GM19328 (cell line): ENCODE measurements around the gene PARS2.
A peak's percentile ranks its signal among the peaks of the same experiment; 100 is the strongest.
"Not testable (repeated sequence)": the region's sequence is repeated elsewhere in the genome, so short reads cannot be mapped to it uniquely, and the experiment has no call there.

Experiments used
- ATAC-seq: cut with Tn5 transposase; IDR thresholded peaks from one replicate; pipeline ENCODE4 v1.9.1; 2021; ENCODE audit warnings: mild to moderate bottlenecking, moderate library complexity; ENCODE audit not compliant: unreplicated experiment

The PARS2 gene

DNA sequence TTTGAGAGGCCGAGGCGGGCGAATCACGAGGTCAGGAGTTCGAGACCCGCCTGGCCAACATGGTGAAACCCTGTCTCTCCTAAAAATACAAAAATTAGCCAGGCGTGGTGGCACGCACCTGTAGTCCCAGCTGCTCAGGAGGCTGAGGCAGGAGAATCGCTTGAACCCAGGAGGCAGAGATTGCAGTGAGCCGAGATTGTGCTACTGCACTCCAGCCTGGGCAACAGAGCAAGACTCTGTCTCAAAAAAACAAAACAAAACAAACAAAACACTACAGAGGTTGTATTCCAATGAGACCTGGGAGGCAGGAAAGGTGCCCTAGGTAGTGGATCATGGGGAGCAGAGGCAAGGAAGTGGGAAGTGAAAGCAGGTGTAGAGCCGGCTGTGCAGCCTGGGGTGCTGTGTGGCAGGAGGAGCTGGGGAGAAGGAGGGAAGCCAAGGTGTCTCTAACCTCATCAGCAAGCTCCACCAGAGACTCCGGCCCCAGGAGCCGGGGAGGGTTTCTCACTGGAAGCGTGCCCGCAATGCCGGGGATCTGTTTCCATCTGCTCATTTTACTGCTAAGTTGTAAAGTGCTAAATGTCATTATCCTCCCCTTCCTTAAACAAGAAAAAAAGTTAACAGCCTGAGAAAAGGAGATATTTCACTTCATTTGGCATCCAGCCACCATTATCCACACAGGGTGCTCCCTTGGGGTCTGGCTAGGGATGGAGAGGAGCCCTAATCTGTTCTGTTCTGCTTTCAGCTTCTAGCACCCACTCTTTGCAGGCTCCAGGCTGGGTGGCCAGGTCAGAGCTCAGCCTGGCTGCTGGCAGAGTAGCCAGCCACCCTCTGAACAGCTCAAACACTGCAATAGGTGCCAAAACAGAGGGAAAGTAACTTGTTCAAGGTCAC is 11.8 kb upstream of the PARS2 start:
- not testable (repeated sequence) for ATAC-seq

DNA sequence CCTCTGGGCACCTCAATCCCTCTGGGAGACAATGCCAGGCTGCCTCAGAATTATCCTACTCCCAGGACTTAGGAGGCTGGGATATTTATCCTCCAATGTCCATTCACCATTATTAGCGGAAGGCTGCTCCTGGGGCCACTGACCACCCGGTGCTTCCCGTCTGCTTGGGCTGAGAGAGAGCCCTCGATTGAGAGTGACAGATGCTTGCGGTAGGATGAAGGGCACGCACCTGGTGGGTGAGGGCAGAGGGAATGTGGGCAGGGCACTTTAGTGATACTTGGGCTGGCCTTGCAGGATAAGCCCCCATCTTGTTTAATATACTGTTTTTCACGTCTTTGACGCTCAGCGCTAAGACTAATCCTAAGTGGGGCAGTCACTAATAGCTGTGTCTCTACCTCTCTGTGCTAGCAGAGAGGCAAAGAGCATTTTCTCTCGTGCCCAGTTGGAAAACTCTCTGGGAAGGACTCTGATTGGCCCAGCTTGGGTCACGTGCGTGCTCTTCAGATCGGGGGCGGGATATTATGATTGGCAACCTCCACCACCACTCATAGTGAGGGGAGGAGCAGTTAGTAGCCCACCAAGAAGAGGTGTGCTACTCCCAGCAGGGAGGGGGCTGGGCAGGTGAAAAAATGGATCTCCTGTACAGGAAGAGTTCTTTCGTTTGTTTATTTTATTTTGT is 10.6 kb upstream of the PARS2 start:
- no peak for ATAC-seq

DNA sequence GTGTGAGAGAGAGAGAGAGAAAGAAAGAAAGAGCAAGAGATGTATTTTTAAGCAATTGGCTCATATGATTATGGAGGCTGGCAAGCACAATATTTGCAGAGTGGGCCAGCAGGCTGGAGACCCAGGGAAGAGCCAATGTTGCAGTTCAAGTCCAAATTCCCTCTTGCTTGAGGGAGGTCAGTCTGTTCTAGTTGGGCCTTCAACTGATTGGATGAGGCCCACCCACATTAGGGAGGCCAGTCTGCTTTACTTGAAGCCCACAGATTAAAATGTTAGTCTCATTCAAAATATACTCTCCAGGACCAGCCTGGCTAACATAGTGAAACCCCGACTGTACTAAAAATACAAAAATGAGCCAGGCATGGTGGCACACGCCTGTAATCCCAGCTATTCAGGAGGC is 8.6 kb upstream of the PARS2 start:
- ATAC-seq, result no peak

GRCh38 chr1:54768093-54768492 is 3.8 kb upstream of the PARS2 start:
- ATAC-seq, result no peak

- no peak for ATAC-seq
Measured at GRCh38 chr1:54767526-54767925, 3.2 kb upstream of the PARS2 start.

DNA sequence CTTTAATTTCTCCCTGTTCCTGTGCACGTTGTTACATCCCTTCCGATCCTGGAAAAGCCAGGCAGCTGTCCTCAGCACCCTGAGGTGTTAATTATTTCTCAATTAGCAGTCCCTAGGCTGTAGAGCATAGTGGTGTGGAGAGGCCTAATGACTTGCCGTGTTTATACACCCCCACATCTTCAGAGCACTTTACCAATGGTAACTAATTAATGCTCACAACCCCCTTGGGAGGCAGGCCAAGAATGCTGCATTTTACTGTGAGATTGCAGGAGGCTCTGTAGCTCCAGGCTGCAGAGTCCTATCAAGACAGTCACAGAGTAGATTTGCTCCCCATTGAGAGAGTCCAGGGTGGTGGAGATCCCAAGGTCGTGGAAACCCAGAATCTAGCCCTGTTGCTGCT is 2.4 kb upstream of the PARS2 start:
- no peak for ATAC-seq

GRCh38 chr1:54764922-54765561 is 719 bp upstream of the PARS2 start:
- peak; percentile 6 for ATAC-seq

GRCh38 chr1:54763816-54764132 is 549 bp downstream of the PARS2 start:
- no peak for ATAC-seq

- no peak for ATAC-seq
Measured at GRCh38 chr1:54758678-54759348, 5.5 kb downstream of the PARS2 start.

DNA sequence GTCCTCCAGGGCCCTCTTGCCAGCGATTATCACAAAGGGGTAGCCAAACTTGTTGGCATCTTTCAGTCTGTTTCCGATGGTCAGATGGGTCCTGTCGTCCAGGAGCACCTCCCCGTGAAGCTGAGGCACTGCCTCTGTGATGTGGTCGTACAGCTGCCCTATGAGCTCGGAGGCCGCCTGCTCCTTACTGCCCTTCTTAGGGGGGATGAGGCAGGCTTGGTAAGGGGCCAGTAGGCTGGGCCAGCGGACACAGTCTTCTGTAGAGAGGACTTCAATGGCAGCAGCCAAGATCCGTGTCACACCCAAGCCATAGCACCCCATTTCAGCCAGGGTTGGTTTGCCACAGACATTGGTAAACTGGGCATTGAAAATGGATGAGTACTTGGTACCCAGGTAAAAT is 6.5 kb downstream of the PARS2 start:
- ATAC-seq, result no peak

DNA sequence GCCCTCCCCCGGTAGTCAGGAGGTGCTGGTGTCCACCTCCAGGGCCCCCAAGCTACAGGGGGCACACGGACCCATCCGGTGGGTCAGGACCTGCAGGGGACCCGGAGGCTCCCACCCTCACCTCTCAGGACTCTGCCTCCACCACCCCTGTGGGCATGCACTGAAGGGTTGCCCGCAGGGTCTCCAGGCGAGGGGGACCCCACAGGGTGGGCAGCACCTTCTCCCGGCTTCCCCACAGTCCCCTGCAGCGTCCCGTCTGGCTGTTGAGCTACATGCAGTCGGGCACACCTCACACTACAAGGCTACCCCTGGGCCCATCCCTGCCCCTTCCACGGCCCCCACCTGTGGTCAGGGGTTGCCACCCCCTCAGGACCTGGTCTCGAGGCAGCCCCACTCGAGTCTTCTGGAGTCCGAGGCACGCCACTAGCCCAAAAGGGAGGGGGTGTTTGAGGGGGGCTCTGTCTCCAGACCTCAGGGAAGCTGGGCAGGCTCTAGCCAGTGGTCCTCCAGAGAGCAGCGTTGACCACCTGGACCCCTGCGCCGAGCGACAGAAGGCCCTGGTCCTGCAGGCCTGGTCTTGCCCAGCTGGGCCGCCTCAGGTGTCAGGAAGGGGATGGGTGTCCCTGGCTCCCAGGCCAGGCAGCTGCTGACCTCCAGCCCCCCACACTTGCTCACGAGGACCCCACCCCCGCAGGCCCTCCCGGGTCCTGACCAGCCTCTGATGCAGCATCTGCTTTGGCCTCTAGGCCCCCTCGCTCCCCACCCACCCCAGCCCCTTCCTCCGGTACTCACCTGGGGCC is 9.6 kb downstream of the PARS2 start:
- no peak for ATAC-seq

- ATAC-seq, result no peak
Measured at GRCh38 chr1:54754045-54754444, 10.3 kb downstream of the PARS2 start.

DNA sequence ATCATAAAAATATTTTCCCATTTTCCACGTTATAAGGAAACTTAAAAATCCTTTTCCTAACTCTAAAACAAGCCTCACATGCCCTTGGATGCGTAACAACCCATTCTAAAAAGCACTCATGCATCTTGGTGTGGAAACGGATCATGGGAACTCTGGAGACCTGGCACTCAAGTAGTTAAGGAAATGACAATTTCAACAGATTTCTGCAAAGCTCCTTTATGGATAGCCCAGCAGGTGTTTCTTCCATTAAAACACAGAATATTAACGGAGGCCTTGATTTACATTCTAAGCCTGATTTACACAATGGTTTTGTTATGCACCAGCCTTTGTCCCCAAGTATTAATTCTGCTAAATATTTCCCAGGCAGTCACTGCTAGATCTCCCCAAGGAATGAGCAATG is 12.9 kb downstream of the PARS2 start:
- ATAC-seq, result no peak

GRCh38 chr1:54750596-54750995 is 13.7 kb downstream of the PARS2 start:
- ATAC-seq, result no peak

GRCh38 chr1:54748094-54748835 is 16.1 kb downstream of the PARS2 start:
- no peak for ATAC-seq

DNA sequence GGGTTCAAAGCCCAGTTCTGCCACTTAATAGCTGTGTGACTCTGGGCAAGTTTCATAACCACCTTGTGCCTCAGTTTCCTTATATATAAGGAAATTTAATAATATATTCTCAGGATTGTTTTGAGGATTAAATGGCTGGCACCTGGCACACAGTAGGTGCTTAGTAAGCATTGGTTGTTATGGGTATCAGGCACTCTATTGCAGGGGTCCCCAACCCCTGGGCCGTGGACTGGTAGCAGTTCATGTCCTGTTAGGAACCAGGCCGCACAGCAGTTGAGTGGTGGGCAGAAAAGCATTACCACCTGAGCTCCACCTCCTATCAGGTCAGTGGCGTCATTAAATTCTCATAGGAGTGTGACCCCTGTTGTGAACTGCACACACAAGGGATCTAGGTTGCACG is 18.5 kb downstream of the PARS2 start:
- ATAC-seq, result no peak

DNA sequence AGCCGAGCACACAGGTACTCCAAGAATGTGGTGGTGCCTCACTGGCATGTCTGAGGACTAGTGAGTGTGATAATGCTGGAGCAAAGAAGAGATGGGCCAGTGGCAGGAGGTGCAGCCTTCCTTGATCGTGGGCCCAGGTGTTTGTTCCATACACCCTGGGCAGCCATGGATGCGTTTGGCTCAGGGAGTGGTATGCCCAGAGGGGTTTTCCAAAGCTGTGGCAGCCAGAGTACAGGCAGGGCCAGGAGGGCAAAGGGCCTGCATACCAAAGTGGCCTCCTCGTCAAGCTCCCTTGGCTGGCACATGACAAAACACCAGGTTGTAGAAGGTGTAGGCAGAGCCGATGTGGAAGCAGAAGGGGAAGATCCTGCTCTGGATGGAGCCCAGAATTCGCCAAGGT is 19.0 kb downstream of the PARS2 start:
- no peak for ATAC-seq

GRCh38 chr1:54744696-54745095 is 19.6 kb downstream of the PARS2 start:
- ATAC-seq, result no peak

- no peak for ATAC-seq
Measured at GRCh38 chr1:54743416-54744226, 20.7 kb downstream of the PARS2 start.
